GM23248 (cell line): ENCODE measurements around the gene GFOD1. TPM values are rescaled to one million over a fixed set of nuclear protein-coding genes. Genes with fewer than 3 reads are reported as not detected.

Experiments used
- DNase-seq: peaks from one replicate; pipeline ENCODE4 v3.0.0-alpha.2; 2015
- H2AFZ ChIP-seq: fragments of 200-600 bp; sonication (generic); 2 replicates; pipeline ENCODE4 v1.6.1; 2016; ENCODE audit warnings: antibody characterized with exemption
- H3F3A ChIP-seq: fragments of 200-600 bp; sonication (generic); 2 replicates; pipeline ENCODE4 v1.6.1; 2016; ENCODE audit warnings: mild to moderate bottlenecking, antibody characterized with exemption, mixed run types; ENCODE audit not compliant: insufficient read depth
- H3K27ac ChIP-seq: fragments of 200-600 bp; sonication (generic); 2 replicates; pipeline ENCODE4 v1.5.1; 2016; ENCODE audit warnings: mild to moderate bottlenecking
- H3K27me3 ChIP-seq: fragments of 200-600 bp; sonication (generic); replicated peaks from 2 replicates; pipeline ENCODE4 v1.6.1; 2016; ENCODE audit warnings: mild to moderate bottlenecking; ENCODE audit not compliant: insufficient read depth
- H3K36me3 ChIP-seq: fragments of 200-600 bp; sonication (generic); 2 replicates; pipeline ENCODE4 v1.6.1; 2016; ENCODE audit warnings: low read depth, mild to moderate bottlenecking
- H3K4me1 ChIP-seq: fragments of 200-600 bp; sonication (generic); 2 replicates; pipeline ENCODE4 v1.6.1; 2016; ENCODE audit warnings: mild to moderate bottlenecking; ENCODE audit not compliant: insufficient read depth
- H3K4me2 ChIP-seq: fragments of 200-600 bp; sonication (generic); one replicate; pipeline ENCODE4 v1.6.1; 2016; ENCODE audit warnings: mild to moderate bottlenecking; ENCODE audit not compliant: unreplicated experiment
- H3K4me3 ChIP-seq: fragments of 200-600 bp; sonication (generic); 2 replicates; pipeline ENCODE4 v1.5.1; 2016; ENCODE audit warnings: mild to moderate bottlenecking
- H3K79me2 ChIP-seq: fragments of 200-600 bp; sonication (generic); 2 replicates; pipeline ENCODE4 v1.6.1; 2016; ENCODE audit warnings: mild to moderate bottlenecking; ENCODE audit not compliant: insufficient read depth
- H3K9ac ChIP-seq: fragments of 200-600 bp; sonication (generic); 2 replicates; pipeline ENCODE4 v1.6.1; 2016; ENCODE audit warnings: mild to moderate bottlenecking
- H3K9me2 ChIP-seq: fragments of 200-600 bp; sonication (generic); 2 replicates; pipeline ENCODE4 v1.6.1; 2016; ENCODE audit warnings: mixed run types, mild to moderate bottlenecking, moderate library complexity; ENCODE audit not compliant: insufficient read depth
- H3K9me3 ChIP-seq: fragments of 200-600 bp; sonication (generic); one replicate; pipeline ENCODE4 v1.6.1; 2017; ENCODE audit warnings: low read depth
- H4K20me1 ChIP-seq: fragments of 200-600 bp; sonication (generic); 2 replicates; pipeline ENCODE4 v1.6.0; 2016; ENCODE audit not compliant: insufficient read depth
- EZH2 ChIP-seq: fragments of 200-600 bp; sonication (generic); IDR thresholded peaks from 2 replicates; pipeline ENCODE4 v1.6.1; 2018; ENCODE audit warnings: antibody characterized with exemption, mild to moderate bottlenecking; ENCODE audit not compliant: insufficient read depth, poor library complexity, severe bottlenecking
- EZH2phosphoT487 ChIP-seq: fragments of 200-600 bp; sonication (generic); IDR thresholded peaks from 2 replicates; pipeline ENCODE4 v1.6.1; 2018; ENCODE audit warnings: antibody characterized with exemption, moderate library complexity, mild to moderate bottlenecking, low read depth; ENCODE audit not compliant: insufficient read depth
- WGBS, 2 experiments: methylation state at CpG; one replicate each; pipeline ENCODE4 v1.1.6; 2015 to 2017; ENCODE audit warnings: low lambda C conversion rate in 2 of 2, low coverage in 1 of 2; ENCODE audit errors: missing lambda C conversion rate in 2 of 2; 5-methylcytosine and 5-hydroxymethylcytosine counted together
- in situ Hi-C: fragments of 300-500 bp; cut with MboI; formaldehyde crosslinking; loops from 2 replicates; pipeline ENCODE4 v1.15.0; 2020
- polyA plus RNA-seq: library from polyadenylated mRNA; unstranded; fragments of >200 nt; fragmentation: Nextera tagmentation; extraction: Ambion mirVana; gene quantifications from 2 replicates; pipeline ENCODE4 v1.2.1, GENCODE V29; 2016
- total RNA-seq: library from RNA; depleted of rRNA; stranded (reverse); fragments of >200 nt; shearing (Covaris generic); gene quantifications from 2 replicates; pipeline ENCODE4 v1.2.3, GENCODE V29; 2014

GFOD1 gene
- total and polyA plus RNA-seq, 2 experiments from 2014 or later: 0.84 to 0.97 TPM

- Histone ChIP-seq H4K20me1 (no peaks in the 10 kb centered on the region), H3K9me2 (no peaks in the 10 kb centered on the region), H3K79me2 (no peaks in the 10 kb centered on the region), H3K9ac (no peak overlapping the region), H3K27me3 (no peaks in the 10 kb centered on the region), H2AFZ (no peak overlapping the region), H3K4me2 (no peak overlapping the region), H3F3A (no peaks in the 10 kb centered on the region), H3K4me1 (0 out of 2 replicates have a peak, but pooled peaks cover 12% of the 10 kb centered on the region), H3K4me3 (no peak overlapping the region), H3K36me3 (no peaks in the 10 kb centered on the region), H3K9me3 (no peaks in the 10 kb centered on the region), H3K27ac (no peak overlapping the region)
- WGBS, 2 experiments: 35 to 36% methylated on average over 3 of the region's 3 CpGs
- TF ChIP-seq EZH2phosphoT487: no peak
- TF ChIP-seq EZH2: no peak
- in situ Hi-C loops: no loop called here
- peak; percentile 67 for DNase-seq
Observed at GRCh38 chr6:13413466-13413862, 73.9 kb downstream of the GFOD1 start.

GRCh38 chr6:13412639-13413465, 74.5 kb downstream of the GFOD1 start:
- Histone ChIP-seq H3K9me3 (no peaks in the 10 kb centered on the region), H4K20me1 (no peaks in the 10 kb centered on the region), H3K27me3 (no peaks in the 10 kb centered on the region), H3K27ac (no peak overlapping the region), H3K79me2 (no peaks in the 10 kb centered on the region), H3K4me3 (no peak overlapping the region), H3K4me1 (0 out of 2 replicates have a peak, but pooled peaks cover 15% of the 10 kb centered on the region), H3K4me2 (no peak overlapping the region), H3F3A (no peaks in the 10 kb centered on the region), H3K9me2 (no peaks in the 10 kb centered on the region), H2AFZ (no peak overlapping the region), H3K36me3 (no peaks in the 10 kb centered on the region), H3K9ac (no peak overlapping the region)
- 64 to 71% methylated on average over 9 of the region's 9 CpGs for WGBS, 2 experiments
- TF ChIP-seq EZH2phosphoT487 (no peak), EZH2 (no peak)
- in situ Hi-C loops: no loop called here
- no peak for DNase-seq

- no peak for DNase-seq
- Histone ChIP-seq H3K4me3 (no peak overlapping the region), H3K79me2 (no peaks in the 10 kb centered on the region), H3F3A (peaks cover 3% of the 10 kb centered on the region; the same call in 1 of the 2 replicates), H3K27me3 (no peaks in the 10 kb centered on the region), H3K9me2 (no peaks in the 10 kb centered on the region), H3K27ac (no peak overlapping the region), H3K4me2 (no peak overlapping the region), H3K9me3 (no peaks in the 10 kb centered on the region), H3K4me1 (peaks cover 19% of the 10 kb centered on the region), H3K36me3 (no peaks in the 10 kb centered on the region), H2AFZ (no peak overlapping the region), H3K9ac (no peak overlapping the region), H4K20me1 (no peaks in the 10 kb centered on the region)
- TF ChIP-seq EZH2phosphoT487: no peak
- no peak for TF ChIP-seq EZH2
- WGBS, 2 experiments: 92% methylated on average over 5 of the region's 5 CpGs
- in situ Hi-C loops: no loop called here
Observed at GRCh38 chr6:13412211-13412610, 75.2 kb downstream of the GFOD1 start.

GRCh38 chr6:13411484-13411883, 75.9 kb downstream of the GFOD1 start:
- in situ Hi-C loops: no loop called here
- H3K4me2 ChIP-seq: no peak overlapping the region
- TF ChIP-seq EZH2phosphoT487 (no peak), EZH2 (no peak)
- H3K9me2 ChIP-seq: no peaks in the 10 kb centered on the region
- H3K9ac ChIP-seq: no peak overlapping the region
- H3K79me2 ChIP-seq: no peaks in the 10 kb centered on the region
- H3K27me3 ChIP-seq: no peaks in the 10 kb centered on the region
- H3K27ac ChIP-seq: no peak overlapping the region
- H3F3A ChIP-seq: peaks cover 8% of the 10 kb centered on the region; the same call in 1 of the 2 replicates
- H3K9me3 ChIP-seq: no peaks in the 10 kb centered on the region
- H2AFZ ChIP-seq: no peak overlapping the region
- peaks cover 23% of the 10 kb centered on the region for H3K4me1 ChIP-seq
- no peak overlapping the region for H3K4me3 ChIP-seq
- H3K36me3 ChIP-seq: no peaks in the 10 kb centered on the region
- 93 to 94% methylated on average over 8 of the region's 8 CpGs for WGBS, 2 experiments
- H4K20me1 ChIP-seq: no peaks in the 10 kb centered on the region
- no peak for DNase-seq
